K562 (cell line): Measurements from ENCODE around the gene OTUD5. TPM values are rescaled to one million over a fixed set of nuclear protein-coding genes. Genes with fewer than 3 reads are reported as not detected.

Source experiments
- ATF1 ChIP-seq, 2 experiments: fragments of 450-650 bp in 1 of 2; IDR thresholded peaks; 2 replicates each; pipeline ENCODE4 v1.6.1; 2016; ENCODE audit warnings: missing compliant biosample characterization in 1 of 2, missing genetic modification characterization in 1 of 2
- BHLHE40 ChIP-seq: IDR thresholded peaks from 2 replicates; pipeline ENCODE4 v1.6.1; 2011; ENCODE audit warnings: low read length, improper control_type of control experiment
- CBFA2T2 ChIP-seq: fragments of 450-650 bp; conservative IDR thresholded peaks from 2 replicates; pipeline ENCODE4 v1.6.1; 2017; ENCODE audit warnings: mild to moderate bottlenecking
- CTBP1 ChIP-seq: fragments of 450-650 bp; IDR thresholded peaks from 2 replicates; pipeline ENCODE4 v1.6.1; 2016; ENCODE audit warnings: borderline replicate concordance
- DLX4 ChIP-seq: fragments of 250-450 bp; sonication (Bioruptor Pico); IDR thresholded peaks from 2 replicates; pipeline ENCODE4 v1.6.1; 2021; ENCODE audit warnings: mild to moderate bottlenecking
- E2F1 ChIP-seq: sonication (generic); formaldehyde crosslinking; IDR thresholded peaks from 2 replicates; pipeline ENCODE4 v1.8.1; 2023; ENCODE audit warnings: mild to moderate bottlenecking, missing genetic modification reagents, moderate library complexity
- ERF ChIP-seq: fragments of 450-650 bp; formaldehyde crosslinking; IDR thresholded peaks from 2 replicates; pipeline ENCODE4 v1.4.0; 2020; ENCODE audit warnings: mild to moderate bottlenecking, mixed read lengths
- FOXM1 ChIP-seq, 2 experiments: fragments of 450-650 bp in 1 of 2; sonication (generic) in 1 of 2; formaldehyde crosslinking in 1 of 2; IDR thresholded peaks; 2 replicates each; pipeline versions ENCODE4 v1.6.1 to v1.9.0; 2017 to 2022; ENCODE audit warnings: low read depth in 2 of 2, mild to moderate bottlenecking in 2 of 2, missing genetic modification reagents in 1 of 2, moderate library complexity in 1 of 2
- GTF2A2 ChIP-seq: IDR thresholded peaks from 2 replicates; pipeline ENCODE4 v1.6.1; 2016; ENCODE audit warnings: mild to moderate bottlenecking, missing genetic modification characterization, missing compliant biosample characterization
- HDAC2 ChIP-seq: fragments of 450-650 bp; IDR thresholded peaks from 2 replicates; pipeline ENCODE4 v1.6.1; 2016; ENCODE audit warnings: mild to moderate bottlenecking
- HMGN3 ChIP-seq: IDR thresholded peaks from 2 replicates; pipeline ENCODE4 v1.6.1; 2011; ENCODE audit warnings: borderline replicate concordance, low read depth, mild to moderate bottlenecking, mixed read lengths, low read length; ENCODE audit not compliant: insufficient read length; ENCODE audit errors: extremely low read depth
- HNRNPLL ChIP-seq: fragments of 200-400 bp; formaldehyde crosslinking; IDR thresholded peaks from 2 replicates; pipeline ENCODE4 v1.6.1; 2017; ENCODE audit warnings: low read length, low read depth, mild to moderate bottlenecking; ENCODE audit not compliant: poor library complexity, severe bottlenecking
- ILF3 ChIP-seq: fragments of 450-650 bp; IDR thresholded peaks from 2 replicates; pipeline ENCODE4 v1.6.1; 2018; ENCODE audit warnings: antibody characterized with exemption, mild to moderate bottlenecking, moderate library complexity, borderline replicate concordance
- KDM4B ChIP-seq, 2 experiments: fragments of 450-650 bp in 1 of 2; sonication (generic) in 1 of 2; IDR thresholded peaks; 2 replicates each; pipeline ENCODE4 v1.6.1; 2016 to 2017; ENCODE audit warnings: borderline replicate concordance in 2 of 2, antibody characterized with exemption in 1 of 2, low read depth in 1 of 2, mild to moderate bottlenecking in 1 of 2
- MCM7 ChIP-seq, 2 experiments: fragments of 450-650 bp; IDR thresholded peaks; 2 replicates each; pipeline ENCODE4 v1.6.1; 2016 to 2018
- MITF ChIP-seq: IDR thresholded peaks from 2 replicates; pipeline ENCODE4 v1.6.1; 2014; ENCODE audit warnings: antibody characterized with exemption
- NFYB ChIP-seq: IDR thresholded peaks from 2 replicates; pipeline ENCODE4 v1.6.1; 2011; ENCODE audit warnings: mild to moderate bottlenecking, moderate library complexity; ENCODE audit not compliant: insufficient read length; ENCODE audit errors: extremely low read depth
- RBFOX2 ChIP-seq: fragments of 200-400 bp; formaldehyde crosslinking; IDR thresholded peaks from 2 replicates; pipeline ENCODE4 v1.6.1; 2017; ENCODE audit warnings: low read depth, mild to moderate bottlenecking, low read length, moderate library complexity
- SREBF1 ChIP-seq: fragments of 150-350 bp; IDR thresholded peaks from 2 replicates; pipeline ENCODE4 v1.6.1; 2014; ENCODE audit warnings: antibody characterized with exemption, low read depth, low read length, borderline replicate concordance
- ZBTB26 ChIP-seq: fragments of 450-650 bp; formaldehyde crosslinking; IDR thresholded peaks from 2 replicates; pipeline ENCODE4 v1.4.0; 2022; ENCODE audit warnings: missing genetic modification characterization
- ZC3H4 ChIP-seq: sonication (generic); formaldehyde crosslinking; IDR thresholded peaks from 2 replicates; pipeline ENCODE4 v1.9.0; 2021; ENCODE audit warnings: missing genetic modification reagents, borderline replicate concordance
- ZNF57 ChIP-seq: fragments of 450-650 bp; formaldehyde crosslinking; IDR thresholded peaks from 2 replicates; pipeline ENCODE4 v1.4.0; 2020; ENCODE audit warnings: mild to moderate bottlenecking, moderate library complexity
- ZNF696 ChIP-seq: fragments of 250-450 bp; sonication (Bioruptor Pico); conservative IDR thresholded peaks from 2 replicates; pipeline ENCODE4 v1.4.0; 2020; ENCODE audit warnings: mild to moderate bottlenecking, moderate library complexity
- ZNF707 ChIP-seq: fragments of 250-450 bp; sonication (Bioruptor Pico); conservative IDR thresholded peaks from 2 replicates; pipeline ENCODE4 v1.8.0; 2022; ENCODE audit warnings: inconsistent platforms, mild to moderate bottlenecking, moderate library complexity
- polyA plus RNA-seq, 8 experiments: library from polyadenylated mRNA; depleted of rRNA in 4 of 8; stranded (reverse) in 5 of 8; unstranded in 3 of 8; fragments of >200 nt; fragmentation: Nextera tagmentation in 2 of 8; fragmentation: Illumina TruSeq in 1 of 8; extraction: Ambion mirVana in 2 of 8; extraction: Trizol in 1 of 8; gene quantifications; 2 replicates each; pipeline versions ENCODE4 v1.2.1 to v1.2.3, GENCODE V29; 2011 to 2014; ENCODE audit warnings: inconsistent platforms in 1 of 8, missing spikeins in 1 of 8
- total RNA-seq, 7 experiments: library from RNA; depleted of rRNA in 6 of 7; stranded (reverse); fragments of >200 nt in 6 of 7; fragmentation: Illumina TruSeq in 2 of 7; extraction: Trizol in 2 of 7; gene quantifications; 2 replicates each; pipeline versions ENCODE4 v1.2.1 to v1.2.3, GENCODE V29; 2011 to 2021; ENCODE audit warnings: low replicate concordance in 1 of 7

Gene OTUD5
- total and polyA plus RNA-seq, 9 of the 15 experiments (the other 6 are each of a cell fraction or from before 2014, with no cell fraction given), result 3.6 to 102 (median 59.0) TPM

- TF ChIP-seq HMGN3 (peak; percentile 76), CBFA2T2 (peak; percentile 58), HDAC2 (no peak; the same call in 1 of the 2 replicates), ZBTB26 (no peak), E2F1 (CRISPR knock-in tag) (no peak), ZNF57 (CRISPR knock-in tag) (no peak), ERF (CRISPR knock-in tag) (no peak), ZC3H4 (CRISPR knock-in tag) (no peak), CTBP1 (peak; percentile 44; the same call in 1 of the 2 replicates), BHLHE40 (peak; percentile 84), NFYB (no peak), ZNF707 (CRISPR knock-in tag) (no peak), KDM4B (IDR thresholded peaks at IDR 0.05; ENCODE audit: borderline replicate concordance in 2 of 2, low read depth in 1 of 2) (peak in 1 of 2 experiments; percentile 82; a peak in 1 of 4 replicates), FOXM1 (IDR thresholded peaks at IDR 0.05; ENCODE audit: low read depth) (no peak), FOXM1 (CRISPR knock-in tag; IDR thresholded peaks at IDR 0.05; ENCODE audit: low read depth) (no peak), ATF1 (CRISPR knock-in tag; IDR thresholded peaks at IDR 0.05) (no peak), ATF1 (tag; IDR thresholded peaks at IDR 0.05) (peak; percentile 40), DLX4 (CRISPR knock-in tag) (no peak), HNRNPLL (no peak), RBFOX2 (no peak), ZNF696 (CRISPR knock-in tag) (no peak), SREBF1 (no peak), ILF3 (no peak), GTF2A2 (no peak), MITF (peak; percentile 94), MCM7 (IDR thresholded peaks at IDR 0.05) (no peak)
Measured at GRCh38 chrX:48937054-48937907, 20.1 kb downstream of the OTUD5 start (continued).
